ENCODE data around the gene CCDC57. TPM values are rescaled to one million over a fixed set of nuclear protein-coding genes. Genes with fewer than 3 reads are reported as not detected.

CCDC57 gene
- total RNA-seq, 1 experiment from 2014 or later: 69.9 TPM

GRCh38 chr17:82084373-82085030, 128.1 kb downstream of the CCDC57 start:
- CTCF ChIA-PET: no interaction called here
- Mint-ChIP-seq H3K4me1 (ENCODE audit: low read depth, unreplicated experiment) (no peaks in the 10 kb centered on the region), H3K27me3 (ENCODE audit: unreplicated experiment) (no peaks in the 10 kb centered on the region), H3K27ac (ENCODE audit: unreplicated experiment) (peak overlapping the region; percentile 30), H3K36me3 (ENCODE audit: insufficient read depth, unreplicated experiment) (peaks cover 77% of the 10 kb centered on the region), H3K9me3 (ENCODE audit: low read depth, unreplicated experiment) (no peaks in the 10 kb centered on the region), H3K4me3 (ENCODE audit: low read depth, unreplicated experiment) (no peak overlapping the region)
- BruUV-seq (replicated peaks): no TSS peak
- no peak for DNase-seq
- intact Hi-C loops (cut with micrococcal nuclease; ENCODE audit: unreplicated experiment): no loop called here
- TF ChIP-seq, protein P1, sequence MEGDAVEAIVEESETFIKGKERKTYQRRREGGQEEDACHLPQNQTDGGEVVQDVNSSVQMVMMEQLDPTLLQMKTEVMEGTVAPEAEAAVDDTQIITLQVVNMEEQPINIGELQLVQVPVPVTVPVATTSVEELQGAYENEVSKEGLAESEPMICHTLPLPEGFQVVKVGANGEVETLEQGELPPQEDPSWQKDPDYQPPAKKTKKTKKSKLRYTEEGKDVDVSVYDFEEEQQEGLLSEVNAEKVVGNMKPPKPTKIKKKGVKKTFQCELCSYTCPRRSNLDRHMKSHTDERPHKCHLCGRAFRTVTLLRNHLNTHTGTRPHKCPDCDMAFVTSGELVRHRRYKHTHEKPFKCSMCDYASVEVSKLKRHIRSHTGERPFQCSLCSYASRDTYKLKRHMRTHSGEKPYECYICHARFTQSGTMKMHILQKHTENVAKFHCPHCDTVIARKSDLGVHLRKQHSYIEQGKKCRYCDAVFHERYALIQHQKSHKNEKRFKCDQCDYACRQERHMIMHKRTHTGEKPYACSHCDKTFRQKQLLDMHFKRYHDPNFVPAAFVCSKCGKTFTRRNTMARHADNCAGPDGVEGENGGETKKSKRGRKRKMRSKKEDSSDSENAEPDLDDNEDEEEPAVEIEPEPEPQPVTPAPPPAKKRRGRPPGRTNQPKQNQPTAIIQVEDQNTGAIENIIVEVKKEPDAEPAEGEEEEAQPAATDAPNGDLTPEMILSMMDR (IDR thresholded peaks at IDR 0.05; ENCODE audit: unreplicated experiment): no peak

DNA sequence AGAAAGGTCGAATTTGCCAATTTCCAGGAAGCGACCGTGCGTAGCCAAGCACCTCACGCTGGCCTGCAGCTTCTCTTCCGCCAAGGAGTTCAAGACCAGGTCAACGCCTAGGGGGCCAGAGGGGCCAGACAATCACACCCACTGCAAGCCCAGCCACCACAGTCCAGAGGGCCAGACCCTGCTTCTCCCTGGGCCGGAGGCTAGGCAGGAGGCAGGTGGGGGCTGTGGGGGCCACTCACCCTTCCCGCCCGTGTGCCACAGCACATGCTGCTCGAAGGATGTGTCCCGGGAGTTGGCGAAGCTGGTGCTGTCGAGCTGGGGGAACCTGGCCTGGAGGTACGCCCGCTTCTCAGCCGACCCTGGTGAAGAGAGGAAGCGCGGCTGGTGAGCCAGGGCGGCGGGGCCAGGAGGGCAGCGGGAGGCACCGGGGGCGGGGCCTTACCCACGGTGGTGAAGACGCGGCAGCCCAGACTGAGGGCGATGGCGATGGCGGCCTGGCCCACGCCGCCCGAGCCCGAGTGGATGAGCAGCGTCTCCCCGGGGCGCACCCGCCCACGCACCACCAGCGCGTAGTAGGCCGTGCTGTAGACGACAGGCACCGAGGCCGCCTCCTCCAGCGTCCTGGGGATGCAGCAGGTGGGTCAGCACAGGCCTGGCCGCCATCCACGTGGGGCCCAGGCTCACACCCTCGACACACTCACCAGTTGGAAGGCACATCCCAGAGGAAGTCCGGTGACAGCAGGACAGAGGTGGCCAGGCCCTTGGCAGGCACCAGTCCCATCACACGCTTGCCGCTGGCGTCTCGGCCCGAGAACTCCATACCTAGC, 128.9 kb downstream of the CCDC57 start:
- CTCF ChIA-PET: no interaction called here
- peaks cover 80% of the 10 kb centered on the region for H3K36me3 Mint-ChIP-seq (ENCODE audit: insufficient read depth, unreplicated experiment)
- H3K27ac Mint-ChIP-seq (ENCODE audit: unreplicated experiment): peak overlapping the region; percentile 30
- intact Hi-C loops (cut with micrococcal nuclease; ENCODE audit: unreplicated experiment): no loop called here
- H3K4me1 Mint-ChIP-seq (ENCODE audit: low read depth, unreplicated experiment): no peaks in the 10 kb centered on the region
- no peak overlapping the region for H3K4me3 Mint-ChIP-seq (ENCODE audit: low read depth, unreplicated experiment)
- H3K27me3 Mint-ChIP-seq (ENCODE audit: unreplicated experiment): no peaks in the 10 kb centered on the region
- no TSS peak for BruUV-seq (replicated peaks)
- TF ChIP-seq, protein P1 (IDR thresholded peaks at IDR 0.05; ENCODE audit: unreplicated experiment): no peak
- DNase-seq: no peak
- no peaks in the 10 kb centered on the region for H3K9me3 Mint-ChIP-seq (ENCODE audit: low read depth, unreplicated experiment)

GRCh38 chr17:82083009-82083408, 129.6 kb downstream of the CCDC57 start:
- H3K4me1 Mint-ChIP-seq (ENCODE audit: low read depth, unreplicated experiment): no peaks in the 10 kb centered on the region
- no peak overlapping the region for H3K27ac Mint-ChIP-seq (ENCODE audit: unreplicated experiment)
- DNase-seq: no peak
- no peaks in the 10 kb centered on the region for H3K9me3 Mint-ChIP-seq (ENCODE audit: low read depth, unreplicated experiment)
- H3K4me3 Mint-ChIP-seq (ENCODE audit: low read depth, unreplicated experiment): no peak overlapping the region
- CTCF ChIA-PET: no interaction called here
- peaks cover 79% of the 10 kb centered on the region for H3K36me3 Mint-ChIP-seq (ENCODE audit: insufficient read depth, unreplicated experiment)
- H3K27me3 Mint-ChIP-seq (ENCODE audit: unreplicated experiment): no peaks in the 10 kb centered on the region
- intact Hi-C loops (cut with micrococcal nuclease; ENCODE audit: unreplicated experiment): no loop called here
- BruUV-seq (replicated peaks): no TSS peak
- TF ChIP-seq, protein P1 (IDR thresholded peaks at IDR 0.05; ENCODE audit: unreplicated experiment): no peak

DNA sequence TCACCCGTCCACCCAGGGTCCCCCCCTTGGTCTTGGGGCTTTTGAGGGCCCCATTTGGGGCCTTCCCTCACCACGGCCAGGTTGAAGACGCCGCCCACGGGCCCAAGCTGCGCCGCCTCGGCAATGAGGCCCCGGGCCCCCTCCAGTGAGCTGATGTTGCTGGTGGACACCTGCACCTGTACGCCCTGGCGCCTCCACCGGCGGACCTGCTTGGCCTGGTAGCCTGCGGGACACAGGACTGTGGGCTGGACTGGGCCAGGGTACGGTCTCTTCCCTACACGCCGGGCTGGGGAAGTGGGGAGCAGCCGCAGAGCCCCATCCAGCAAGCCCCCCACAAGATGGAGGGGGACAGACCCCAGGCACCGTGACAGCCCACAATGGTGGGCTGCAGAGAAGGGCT, 130.2 kb downstream of the CCDC57 start:
- H3K27ac Mint-ChIP-seq (ENCODE audit: unreplicated experiment): no peak overlapping the region
- CTCF ChIA-PET: no interaction called here
- intact Hi-C loops (cut with micrococcal nuclease; ENCODE audit: unreplicated experiment): no loop called here
- BruUV-seq (replicated peaks): no TSS peak
- H3K27me3 Mint-ChIP-seq (ENCODE audit: unreplicated experiment): no peaks in the 10 kb centered on the region
- no peak for DNase-seq
- TF ChIP-seq, protein P1 (IDR thresholded peaks at IDR 0.05; ENCODE audit: unreplicated experiment): no peak
- H3K4me3 Mint-ChIP-seq (ENCODE audit: low read depth, unreplicated experiment): no peak overlapping the region
- no peaks in the 10 kb centered on the region for H3K9me3 Mint-ChIP-seq (ENCODE audit: low read depth, unreplicated experiment)
- no peaks in the 10 kb centered on the region for H3K4me1 Mint-ChIP-seq (ENCODE audit: low read depth, unreplicated experiment)
- H3K36me3 Mint-ChIP-seq (ENCODE audit: insufficient read depth, unreplicated experiment): peaks cover 82% of the 10 kb centered on the region

Data from Calu3 (cell line).